ENCODE results near the gene CMC2.

Gene CMC2

DNA sequence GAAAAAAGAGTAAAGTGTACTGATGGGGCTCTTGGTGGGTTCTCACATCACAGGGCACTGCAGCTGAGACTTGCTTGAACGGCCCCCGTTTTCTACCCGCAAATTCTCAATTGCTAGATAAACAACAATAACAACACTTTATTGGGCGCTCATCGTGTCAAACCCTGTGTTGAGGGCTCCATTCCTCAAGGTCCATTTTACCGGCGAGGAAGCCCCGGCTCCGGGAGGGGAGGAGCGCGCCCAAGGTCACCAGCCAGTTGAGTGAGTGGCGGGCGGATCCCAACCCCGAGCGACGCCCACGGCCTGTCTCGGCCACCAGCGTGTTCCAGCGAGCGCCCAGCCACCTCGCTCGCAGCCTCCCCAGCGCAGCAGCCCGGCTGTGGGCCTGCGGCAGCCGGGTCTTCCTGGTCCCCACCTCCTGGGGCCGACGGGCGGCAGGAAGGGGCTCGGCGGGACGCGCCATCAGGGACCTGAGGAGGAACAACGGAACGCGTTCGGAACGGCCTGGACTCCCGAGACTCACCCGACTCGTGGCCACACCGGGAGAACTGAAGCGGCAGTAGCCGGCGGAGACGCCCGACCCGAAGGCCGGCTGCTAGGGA is 373 bp downstream of the CMC2 start:
- TF ChIP-seq, protein P1, sequence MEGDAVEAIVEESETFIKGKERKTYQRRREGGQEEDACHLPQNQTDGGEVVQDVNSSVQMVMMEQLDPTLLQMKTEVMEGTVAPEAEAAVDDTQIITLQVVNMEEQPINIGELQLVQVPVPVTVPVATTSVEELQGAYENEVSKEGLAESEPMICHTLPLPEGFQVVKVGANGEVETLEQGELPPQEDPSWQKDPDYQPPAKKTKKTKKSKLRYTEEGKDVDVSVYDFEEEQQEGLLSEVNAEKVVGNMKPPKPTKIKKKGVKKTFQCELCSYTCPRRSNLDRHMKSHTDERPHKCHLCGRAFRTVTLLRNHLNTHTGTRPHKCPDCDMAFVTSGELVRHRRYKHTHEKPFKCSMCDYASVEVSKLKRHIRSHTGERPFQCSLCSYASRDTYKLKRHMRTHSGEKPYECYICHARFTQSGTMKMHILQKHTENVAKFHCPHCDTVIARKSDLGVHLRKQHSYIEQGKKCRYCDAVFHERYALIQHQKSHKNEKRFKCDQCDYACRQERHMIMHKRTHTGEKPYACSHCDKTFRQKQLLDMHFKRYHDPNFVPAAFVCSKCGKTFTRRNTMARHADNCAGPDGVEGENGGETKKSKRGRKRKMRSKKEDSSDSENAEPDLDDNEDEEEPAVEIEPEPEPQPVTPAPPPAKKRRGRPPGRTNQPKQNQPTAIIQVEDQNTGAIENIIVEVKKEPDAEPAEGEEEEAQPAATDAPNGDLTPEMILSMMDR (IDR thresholded peaks at IDR 0.05; ENCODE audit: low read length), result no peak
- TF ChIP-seq EZH2phosphoT487 (IDR thresholded peaks at IDR 0.05; ENCODE audit: low read length) (no peak), EZH2 (optimal IDR thresholded peaks at IDR 0.05; ENCODE audit: low read depth, low read length) (no peak)
- peak overlapping the region; percentile 86 for H3K4me3 ChIP-seq (ENCODE audit: low read length)
- peak overlapping the region; percentile 73 for H3K4me2 ChIP-seq (ENCODE audit: low read depth, low read length)
- peak overlapping the region; percentile 94 for H3K27ac ChIP-seq (ENCODE audit: low read length)
- H3K79me2 ChIP-seq (ENCODE audit: low read length), result peaks cover 88% of the 10 kb centered on the region
- peaks cover 6% of the 10 kb centered on the region; the same call in 1 of the 2 replicates for H3F3A ChIP-seq (ENCODE audit: insufficient read depth, low read length)
- peak; percentile 53 for DNase-seq
- 0 out of 2 replicates have a peak overlapping the region, but pooled peaks have one; percentile 58 for H2AFZ ChIP-seq (ENCODE audit: low read length)
- no peaks in the 10 kb centered on the region for H3K27me3 ChIP-seq (replicated peaks; ENCODE audit: insufficient read depth, low read length)
- peak overlapping the region; percentile 92 for H3K9ac ChIP-seq (ENCODE audit: low read length)
- no peaks in the 10 kb centered on the region for H4K20me1 ChIP-seq (ENCODE audit: insufficient read depth, low read length)
- H3K9me3 ChIP-seq (replicated peaks; ENCODE audit: insufficient read depth, low read length), result no peaks in the 10 kb centered on the region
- no peaks in the 10 kb centered on the region for H3K36me3 ChIP-seq (replicated peaks; ENCODE audit: insufficient read depth, low read length)
- H3K9me2 ChIP-seq (replicated peaks; ENCODE audit: insufficient read depth, low read length), result no peaks in the 10 kb centered on the region
- H3K4me1 ChIP-seq (ENCODE audit: low read length), result no peaks in the 10 kb centered on the region

DNA sequence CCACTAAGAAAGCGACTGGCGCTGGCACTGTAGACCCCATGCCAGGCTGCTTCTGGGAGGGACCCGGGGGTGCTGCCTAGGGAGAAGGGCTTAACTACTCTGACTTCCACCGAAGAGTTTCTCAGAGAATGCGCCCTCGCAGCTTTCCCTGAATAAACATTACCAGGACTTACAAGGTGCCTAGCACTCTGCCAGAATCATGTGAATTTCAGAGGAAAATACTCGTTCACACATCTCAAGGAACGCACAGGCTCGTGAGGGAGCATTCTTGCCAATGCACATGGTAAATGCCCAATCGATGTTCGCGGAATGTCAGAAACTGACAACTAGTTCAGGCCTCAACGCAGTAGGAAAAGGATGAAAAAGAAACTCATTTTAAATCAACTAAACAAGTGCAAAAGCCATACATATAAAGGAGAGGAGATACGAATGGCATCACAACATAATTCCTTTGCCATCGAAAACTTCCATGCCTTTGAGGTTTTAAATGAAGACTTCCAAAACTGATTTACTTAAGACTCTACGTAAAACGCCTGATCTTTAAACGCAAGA is 999 bp downstream of the CMC2 start:
- H3K4me1 ChIP-seq (ENCODE audit: low read length), result no peaks in the 10 kb centered on the region
- H3K4me2 ChIP-seq (ENCODE audit: low read depth, low read length), result peak overlapping the region; percentile 73
- no peaks in the 10 kb centered on the region for H3K36me3 ChIP-seq (replicated peaks; ENCODE audit: insufficient read depth, low read length)
- H2AFZ ChIP-seq (ENCODE audit: low read length), result no peak overlapping the region
- H3K9ac ChIP-seq (ENCODE audit: low read length), result peak overlapping the region; percentile 92
- no peaks in the 10 kb centered on the region for H3K9me2 ChIP-seq (replicated peaks; ENCODE audit: insufficient read depth, low read length)
- H3K4me3 ChIP-seq (ENCODE audit: low read length), result peak overlapping the region; percentile 86
- no peaks in the 10 kb centered on the region for H4K20me1 ChIP-seq (ENCODE audit: insufficient read depth, low read length)
- no peaks in the 10 kb centered on the region for H3K27me3 ChIP-seq (replicated peaks; ENCODE audit: insufficient read depth, low read length)
- H3K9me3 ChIP-seq (replicated peaks; ENCODE audit: insufficient read depth, low read length), result no peaks in the 10 kb centered on the region
- peak; percentile 10 for DNase-seq
- peaks cover 6% of the 10 kb centered on the region; the same call in 1 of the 2 replicates for H3F3A ChIP-seq (ENCODE audit: insufficient read depth, low read length)
- peaks cover 88% of the 10 kb centered on the region for H3K79me2 ChIP-seq (ENCODE audit: low read length)
- H3K27ac ChIP-seq (ENCODE audit: low read length), result peak overlapping the region; percentile 94; the same call in 1 of the 2 replicates
- TF ChIP-seq EZH2 (optimal IDR thresholded peaks at IDR 0.05; ENCODE audit: low read depth, low read length), result no peak
- TF ChIP-seq, protein P1 (IDR thresholded peaks at IDR 0.05; ENCODE audit: low read length), result no peak
- TF ChIP-seq EZH2phosphoT487 (IDR thresholded peaks at IDR 0.05; ENCODE audit: low read length), result no peak

DNA sequence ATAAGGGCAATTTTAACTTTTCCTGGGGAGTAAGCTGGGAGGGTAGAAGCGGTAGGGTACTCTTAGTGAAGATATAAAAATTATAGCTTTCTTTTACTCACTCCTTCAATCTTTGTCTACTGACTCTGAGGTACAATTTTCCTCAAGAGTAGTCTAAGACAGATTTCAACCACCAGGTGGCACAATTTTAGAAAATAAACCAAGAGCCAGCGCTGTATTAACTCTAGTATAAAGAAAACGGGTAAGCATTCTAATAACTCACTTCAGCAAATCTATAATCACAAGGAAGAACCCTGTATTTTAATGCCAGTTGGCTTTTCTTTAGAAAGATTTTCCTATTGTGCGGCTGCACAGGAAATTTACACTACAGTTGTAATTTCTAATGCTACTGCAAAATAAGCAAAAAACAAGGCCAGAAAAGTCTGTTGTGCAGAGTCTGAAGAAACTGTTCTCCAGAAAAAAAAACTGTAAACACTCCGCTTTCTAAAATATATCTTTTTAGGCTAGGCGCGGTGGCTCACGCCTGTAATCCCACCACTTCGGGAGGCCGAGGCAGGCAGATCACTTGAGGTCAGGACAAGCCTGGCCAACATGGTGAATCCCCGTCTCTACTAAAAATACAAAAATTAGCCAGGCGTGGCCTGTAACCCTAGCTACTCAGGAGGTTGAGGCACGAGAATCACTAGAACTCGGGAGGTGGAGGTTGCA is 1.9 kb downstream of the CMC2 start:
- Histone ChIP-seq H2AFZ (ENCODE audit: low read length) (no peak overlapping the region), H3K4me2 (ENCODE audit: low read depth, low read length) (peak overlapping the region; percentile 87), H4K20me1 (ENCODE audit: insufficient read depth, low read length) (no peaks in the 10 kb centered on the region), H3K27me3 (replicated peaks; ENCODE audit: insufficient read depth, low read length) (no peaks in the 10 kb centered on the region), H3K9ac (ENCODE audit: low read length) (peak overlapping the region; percentile 46; the same call in 1 of the 2 replicates), H3K4me3 (ENCODE audit: low read length) (peak overlapping the region; percentile 54), H3K4me1 (ENCODE audit: low read length) (no peaks in the 10 kb centered on the region), H3K36me3 (replicated peaks; ENCODE audit: insufficient read depth, low read length) (no peaks in the 10 kb centered on the region), H3F3A (ENCODE audit: insufficient read depth, low read length) (peaks cover 6% of the 10 kb centered on the region; the same call in 1 of the 2 replicates), H3K27ac (ENCODE audit: low read length) (peak overlapping the region; percentile 32; the same call in 1 of the 2 replicates), H3K79me2 (ENCODE audit: low read length) (peaks cover 86% of the 10 kb centered on the region), H3K9me3 (replicated peaks; ENCODE audit: insufficient read depth, low read length) (no peaks in the 10 kb centered on the region), H3K9me2 (replicated peaks; ENCODE audit: insufficient read depth, low read length) (no peaks in the 10 kb centered on the region)
- peak; percentile 58 for DNase-seq
- TF ChIP-seq EZH2phosphoT487 (IDR thresholded peaks at IDR 0.05; ENCODE audit: low read length), result no peak
- TF ChIP-seq, protein P1 (IDR thresholded peaks at IDR 0.05; ENCODE audit: low read length), result peak; percentile 43
